HG03159 (cell line): Measurements from ENCODE around the gene RAB40B.
A peak's percentile ranks its signal among the peaks of the same experiment; 100 is the strongest.
"Not testable (repeated sequence)": the region's sequence is repeated elsewhere in the genome, so short reads cannot be mapped to it uniquely, and the experiment has no call there.

Experiments
- ATAC-seq: cut with Tn5 transposase; IDR thresholded peaks from one replicate; pipeline ENCODE4 v1.9.1; 2021; ENCODE audit warnings: mild to moderate bottlenecking, moderate library complexity; ENCODE audit not compliant: unreplicated experiment

The RAB40B gene, protein sequence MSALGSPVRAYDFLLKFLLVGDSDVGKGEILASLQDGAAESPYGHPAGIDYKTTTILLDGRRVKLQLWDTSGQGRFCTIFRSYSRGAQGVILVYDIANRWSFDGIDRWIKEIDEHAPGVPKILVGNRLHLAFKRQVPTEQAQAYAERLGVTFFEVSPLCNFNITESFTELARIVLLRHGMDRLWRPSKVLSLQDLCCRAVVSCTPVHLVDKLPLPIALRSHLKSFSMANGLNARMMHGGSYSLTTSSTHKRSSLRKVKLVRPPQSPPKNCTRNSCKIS

GRCh38 chr17:82698065-82698973 is at the start of gene RAB40B:
Gene RAB40B (minus strand): TSS chr17:82698698. CDS start chr17:82698596, 102 bp downstream.
- ATAC-seq = peak; percentile 97

- no peak for ATAC-seq
Measured at GRCh38 chr17:82745524-82745923, 47.0 kb upstream of the RAB40B start.

- not testable (repeated sequence) for ATAC-seq
Measured at GRCh38 chr17:82744736-82745135, 46.2 kb upstream of the RAB40B start.

GRCh38 chr17:82743344-82744219 is 45.1 kb upstream of the RAB40B start:
- ATAC-seq = no peak

DNA sequence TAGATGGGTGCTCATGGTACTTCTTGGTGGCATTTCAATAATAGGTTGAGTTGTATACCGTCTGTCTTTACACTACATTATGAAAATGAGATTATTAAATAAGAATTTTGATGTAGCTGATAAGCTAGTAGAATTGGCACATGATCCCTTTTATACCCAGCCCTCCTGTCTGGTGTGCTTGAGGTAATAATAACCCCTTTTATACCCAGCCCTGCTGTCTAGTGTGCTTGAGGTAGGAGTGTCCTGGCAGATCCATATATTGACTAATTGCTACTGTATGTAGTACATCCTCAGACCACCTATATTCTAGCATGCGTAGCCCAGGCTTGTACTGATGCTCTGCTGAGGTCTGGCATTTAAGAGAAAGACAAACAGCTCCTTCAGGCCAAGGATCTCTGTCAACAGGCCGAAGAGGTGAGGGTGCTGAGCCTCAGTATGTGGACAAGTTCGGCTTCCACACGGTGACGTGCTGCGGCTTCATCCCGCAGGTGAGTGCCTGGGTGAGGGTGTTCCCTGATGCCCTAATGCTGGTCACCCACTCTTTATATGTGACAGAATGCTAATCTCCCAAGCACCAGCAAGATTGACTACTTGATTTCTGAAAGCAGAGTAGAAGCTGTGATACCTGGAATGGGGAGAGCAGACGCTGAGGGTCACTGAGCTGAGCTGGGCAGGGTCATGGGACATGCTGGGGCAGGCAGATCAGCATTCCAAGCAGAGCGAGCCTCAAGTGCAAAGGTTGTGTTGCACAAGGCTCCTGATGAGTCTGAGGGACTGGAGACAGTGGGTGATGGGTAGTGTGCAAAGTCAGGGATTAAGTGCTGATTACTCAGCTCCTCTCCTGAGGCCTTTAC is 42.6 kb upstream of the RAB40B start:
- no peak for ATAC-seq

DNA sequence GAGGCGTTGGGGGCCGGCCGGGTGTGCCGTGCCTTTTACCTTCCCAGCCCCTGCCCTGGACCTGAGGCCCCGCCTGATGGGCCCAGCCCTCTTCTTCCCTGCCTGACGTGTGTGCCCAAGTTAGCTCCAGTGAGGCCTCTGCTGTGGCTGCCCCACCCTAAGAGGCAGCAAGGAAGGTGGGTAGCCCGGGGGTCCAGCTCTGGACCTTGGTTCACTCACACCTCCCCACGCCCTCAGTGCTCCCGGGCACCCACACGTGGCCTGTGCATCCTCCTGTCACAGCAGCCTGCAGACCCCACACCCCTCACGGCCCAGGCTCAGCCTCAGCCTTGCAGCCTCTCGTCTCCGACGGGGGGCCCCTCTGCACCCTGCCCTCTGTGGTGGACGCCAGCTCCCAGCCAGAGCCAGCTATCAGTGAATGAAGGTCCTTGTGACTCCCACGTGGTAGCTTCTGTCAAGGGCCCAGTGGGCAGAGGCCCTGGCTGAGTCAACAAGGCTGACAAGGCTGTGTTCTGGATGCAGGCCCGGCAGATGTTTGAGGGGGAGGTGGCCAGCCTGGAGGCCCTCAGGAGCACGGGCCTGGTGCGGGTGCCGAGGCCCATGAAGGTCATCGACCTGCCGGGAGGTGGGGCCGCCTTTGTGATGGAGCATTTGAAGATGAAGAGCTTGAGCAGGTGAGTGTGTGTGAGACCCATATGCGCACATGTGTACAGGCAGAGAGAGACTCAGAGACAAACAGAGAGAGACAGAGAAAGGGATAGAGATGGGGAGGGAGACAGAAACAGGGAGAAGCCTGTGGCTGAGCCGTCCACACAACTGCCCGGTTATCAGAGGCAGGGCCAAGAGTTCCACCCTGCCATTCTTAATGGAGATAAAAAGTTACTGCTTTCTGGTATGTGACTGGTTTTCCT is 39.7 kb upstream of the RAB40B start:
- no peak for ATAC-seq

DNA sequence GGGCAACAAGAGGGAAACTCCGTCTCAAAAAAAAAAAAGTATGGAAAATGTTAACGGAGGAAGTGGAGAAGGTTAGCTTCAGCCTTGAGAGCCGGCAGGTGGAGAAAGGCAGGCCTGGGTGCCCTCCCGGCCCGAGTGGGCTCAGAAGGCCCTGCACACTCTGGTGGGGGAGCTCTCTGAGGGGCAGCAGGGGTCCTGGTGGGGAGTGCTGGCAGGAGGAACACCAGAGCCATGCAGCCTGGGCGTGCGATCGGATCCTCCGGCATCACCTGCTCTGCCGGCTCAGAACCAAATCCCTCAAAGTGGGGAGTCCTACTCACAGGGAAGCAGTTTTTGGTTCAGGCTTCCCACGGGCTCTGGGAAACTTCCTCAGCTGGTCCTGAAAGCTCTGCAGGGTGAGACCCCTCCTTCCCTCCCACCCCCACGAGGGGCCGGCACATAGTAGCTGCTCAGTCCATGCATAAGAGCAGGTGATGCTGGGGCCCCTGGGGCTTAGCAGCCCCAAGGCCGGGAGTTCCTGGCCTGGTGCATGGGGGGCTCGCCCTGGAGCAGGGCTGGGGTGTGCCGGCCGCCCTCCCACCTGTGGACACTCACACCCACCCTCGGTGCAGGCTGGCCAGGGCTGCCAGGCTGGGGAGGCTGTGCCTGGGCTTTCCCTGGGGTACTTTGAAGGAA is 38.1 kb upstream of the RAB40B start:
- ATAC-seq = no peak

DNA sequence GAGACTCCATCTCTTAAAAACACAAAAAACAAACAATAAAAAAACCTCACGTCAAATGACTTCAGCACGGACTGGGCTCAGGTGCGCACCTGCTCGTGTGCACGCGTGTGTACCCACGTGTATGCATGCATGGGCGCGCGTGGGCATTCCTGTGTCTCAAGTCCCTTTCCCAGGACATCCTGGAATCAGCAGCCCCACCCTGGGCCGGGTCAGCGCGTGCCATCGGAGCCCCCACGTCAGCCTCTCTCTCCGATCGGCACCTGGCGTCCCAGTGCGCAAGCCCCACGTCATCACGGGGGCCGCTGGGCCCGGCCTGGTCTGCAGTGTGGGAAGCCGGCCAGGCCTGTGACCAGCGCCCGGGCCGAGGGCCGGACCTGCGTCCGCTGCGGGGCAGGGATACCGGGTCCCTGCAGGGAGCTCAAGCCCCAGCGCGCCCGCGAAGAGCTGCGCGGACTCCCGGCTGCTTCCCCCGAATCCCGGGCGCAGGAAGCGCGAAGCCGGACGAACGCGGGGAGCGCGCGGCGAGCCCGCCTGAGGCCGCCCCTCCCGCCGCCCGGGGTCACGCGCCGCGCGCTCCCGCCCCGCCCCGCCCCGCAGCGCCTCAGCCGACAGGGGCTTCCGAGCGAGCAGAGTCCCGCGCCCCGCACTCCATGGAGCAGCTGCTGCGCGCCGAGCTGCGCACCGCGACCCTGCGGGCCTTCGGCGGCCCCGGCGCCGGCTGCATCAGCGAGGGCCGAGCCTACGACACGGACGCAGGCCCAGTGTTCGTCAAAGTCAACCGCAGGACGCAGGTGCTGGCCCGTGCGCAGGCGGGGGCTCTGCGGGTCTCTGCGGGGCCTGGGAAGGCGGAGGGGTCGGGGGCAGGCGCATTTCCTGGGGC is 36.7 kb upstream of the RAB40B start, which contains the start of gene FN3K:
Gene FN3K (plus strand): TSS at position 629 of the 880 bp plus-strand sequence. CDS start 22 bp downstream, at position 651.
- no peak for ATAC-seq

DNA sequence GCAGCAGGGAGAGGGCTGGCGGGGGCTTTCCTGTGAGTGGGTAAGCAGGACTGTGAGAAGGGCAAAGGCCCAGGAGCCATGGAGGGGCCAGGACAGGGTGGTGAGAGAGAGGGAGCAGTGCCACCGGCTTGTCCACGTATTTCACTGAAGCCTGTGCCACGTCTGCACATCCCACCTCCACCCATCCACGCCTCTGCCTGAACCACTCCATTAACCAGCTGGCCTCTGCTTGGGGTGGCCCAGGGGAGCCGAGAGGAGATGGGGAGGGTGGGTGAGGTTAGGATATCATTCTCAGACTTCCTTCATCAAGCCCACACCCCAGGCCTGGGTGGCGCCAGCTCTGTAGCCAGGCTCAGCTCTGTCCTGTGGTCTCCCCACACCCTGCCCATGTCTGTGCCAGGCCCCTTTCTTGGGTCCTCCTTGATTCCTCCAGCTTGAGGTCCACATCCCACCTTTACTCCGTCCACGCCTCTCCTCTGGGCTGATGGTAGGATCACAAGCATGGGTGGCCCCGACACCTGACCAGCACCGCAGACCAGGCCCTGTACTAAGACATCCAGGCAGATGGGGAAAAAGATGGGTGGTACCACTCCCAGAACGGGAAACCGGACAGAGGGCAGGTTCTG is 33.7 kb upstream of the RAB40B start:
- ATAC-seq = no peak

DNA sequence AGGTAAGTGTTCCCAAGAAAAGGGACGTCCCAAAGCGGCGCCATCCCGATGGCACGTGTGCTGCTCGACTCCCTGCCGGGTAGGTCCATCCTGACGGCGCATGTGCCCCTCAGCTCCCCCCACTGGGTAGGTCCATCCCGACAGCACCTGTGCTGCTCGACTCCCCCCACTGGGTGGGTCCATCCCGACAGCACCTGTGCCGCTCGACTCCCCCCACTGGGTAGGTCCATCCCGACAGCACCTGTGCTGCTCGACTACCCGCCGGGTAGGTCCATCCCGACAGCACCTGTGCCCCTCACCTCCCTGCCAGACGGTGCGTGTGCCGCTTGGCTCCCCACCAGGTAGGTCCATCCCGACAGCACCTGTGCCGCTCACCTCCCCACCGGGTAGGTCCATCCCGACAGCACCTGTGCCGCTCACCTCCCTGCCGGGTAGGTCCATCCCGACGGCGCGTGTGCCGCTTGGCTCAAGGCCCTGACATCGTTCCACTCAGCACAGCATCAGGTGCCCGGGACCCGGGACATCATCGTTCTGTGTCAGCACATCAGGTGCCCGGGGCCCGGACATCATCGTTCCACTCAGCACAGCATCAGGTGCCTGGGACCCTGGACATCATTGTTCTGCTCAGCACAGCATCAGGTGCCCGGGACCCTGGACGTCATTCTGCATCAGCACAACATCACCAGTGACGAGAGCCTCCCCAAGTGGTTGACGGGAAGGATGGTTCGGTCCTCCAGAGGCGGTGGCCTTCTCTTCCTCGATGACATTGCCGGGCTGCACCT is 31.2 kb upstream of the RAB40B start:
- ATAC-seq = no peak

DNA sequence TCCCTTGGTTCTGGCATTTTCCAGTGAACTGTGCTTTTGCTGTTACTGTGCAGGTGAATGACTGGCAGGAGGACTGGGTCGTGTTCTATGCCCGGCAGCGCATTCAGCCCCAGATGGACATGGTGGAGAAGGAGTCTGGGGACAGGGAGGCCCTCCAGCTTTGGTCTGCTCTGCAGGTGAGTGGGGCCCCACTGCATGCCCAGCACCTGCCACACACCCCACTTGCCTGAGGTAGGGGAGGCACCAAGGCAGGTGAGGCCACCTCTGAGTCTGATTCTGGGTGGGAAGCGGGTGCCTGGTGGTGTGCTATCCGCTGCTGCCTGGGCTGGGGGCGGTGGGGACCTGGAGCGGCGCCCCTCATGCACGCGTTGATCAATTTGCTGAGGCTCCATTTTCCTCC is 27.9 kb upstream of the RAB40B start:
- no peak for ATAC-seq

- no peak for ATAC-seq
Measured at GRCh38 chr17:82723169-82723807, 24.8 kb upstream of the RAB40B start.

DNA sequence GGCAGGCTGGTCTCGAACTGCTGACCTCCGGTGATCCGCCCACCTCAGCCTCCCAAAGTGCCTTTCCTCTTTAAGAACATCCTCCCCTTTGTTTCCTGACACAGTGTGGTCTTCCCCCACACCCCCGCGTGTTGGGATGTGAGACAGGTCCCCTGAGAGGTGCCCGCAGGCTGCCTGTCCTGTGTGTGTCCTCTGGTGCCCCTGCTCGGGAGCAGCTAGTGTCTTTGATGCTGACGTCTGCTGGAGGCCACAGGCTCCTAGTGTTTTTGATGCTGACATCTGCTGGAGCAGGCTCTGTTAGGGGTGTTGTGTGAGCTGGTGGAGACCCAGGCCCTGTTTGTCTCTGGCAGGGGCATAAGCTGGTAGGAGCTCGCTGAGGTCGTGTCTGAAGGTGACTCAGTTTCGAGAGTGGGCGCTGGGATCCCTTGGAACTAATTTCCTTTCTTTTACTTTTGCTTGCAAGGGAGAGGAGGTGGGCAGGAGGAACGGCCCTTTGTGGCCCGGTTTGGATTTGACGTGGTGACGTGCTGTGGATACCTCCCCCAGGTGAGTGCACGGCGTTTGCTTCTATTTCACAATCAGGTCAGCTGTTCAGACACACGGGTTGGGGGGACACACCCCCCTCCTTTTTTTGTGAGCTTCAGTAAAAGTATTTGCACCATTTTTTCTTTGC is 24.0 kb upstream of the RAB40B start:
- no peak for ATAC-seq

DNA sequence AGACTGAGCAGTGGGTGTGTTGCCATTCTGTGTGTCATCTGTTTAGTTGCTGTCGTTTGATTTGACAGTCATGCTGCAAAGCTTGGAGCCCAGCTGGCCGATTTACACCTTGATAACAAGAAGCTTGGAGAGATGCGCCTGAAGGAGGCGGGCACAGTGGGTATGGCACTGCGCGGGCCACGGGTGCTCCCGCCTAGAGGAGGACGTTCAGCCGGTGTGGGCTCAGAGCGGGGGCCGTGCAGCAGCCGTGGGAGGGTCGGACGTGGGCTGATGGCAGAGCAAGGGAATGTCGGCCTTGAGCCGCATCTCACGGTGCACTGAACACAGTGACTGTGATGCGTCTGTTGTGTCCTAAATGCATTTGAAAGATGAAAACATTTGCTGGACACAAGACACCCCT is 21.7 kb upstream of the RAB40B start:
- ATAC-seq = no peak

DNA sequence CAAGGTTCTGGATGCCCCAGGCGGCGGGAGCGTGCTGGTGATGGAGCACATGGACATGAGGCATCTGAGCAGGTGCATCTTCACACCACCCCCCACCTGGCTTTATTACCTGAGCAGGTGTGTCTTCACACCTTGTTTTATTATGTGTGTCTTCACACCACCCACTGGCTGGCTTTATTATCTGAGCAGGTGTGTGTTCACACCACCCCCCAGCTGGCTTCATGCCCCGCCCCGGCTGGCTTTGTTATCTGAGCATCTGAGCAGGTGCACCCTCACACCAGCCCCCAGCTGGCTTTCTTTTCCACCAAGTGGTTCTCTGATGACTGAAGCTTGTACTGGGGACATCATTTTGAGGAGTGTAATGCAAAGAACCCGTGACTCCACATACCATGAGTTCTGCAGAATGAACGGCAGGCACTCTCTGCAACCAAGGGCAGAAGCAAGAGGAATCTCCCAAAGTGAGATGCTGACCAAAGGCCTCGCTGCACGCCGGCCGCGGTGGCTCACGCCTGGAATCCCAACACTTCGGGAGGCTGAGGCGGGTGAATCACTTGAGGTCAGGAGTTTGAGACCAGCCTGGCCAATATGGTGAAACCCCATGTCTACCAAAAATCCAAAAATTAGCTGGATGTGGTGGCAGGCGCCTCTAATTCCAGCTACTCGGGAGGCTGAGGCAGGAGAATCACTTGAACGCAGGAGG is 20.6 kb upstream of the RAB40B start:
- no peak for ATAC-seq
